ENCODE measurements around the gene SLC9C1.

SLC9C1 gene

DNA sequence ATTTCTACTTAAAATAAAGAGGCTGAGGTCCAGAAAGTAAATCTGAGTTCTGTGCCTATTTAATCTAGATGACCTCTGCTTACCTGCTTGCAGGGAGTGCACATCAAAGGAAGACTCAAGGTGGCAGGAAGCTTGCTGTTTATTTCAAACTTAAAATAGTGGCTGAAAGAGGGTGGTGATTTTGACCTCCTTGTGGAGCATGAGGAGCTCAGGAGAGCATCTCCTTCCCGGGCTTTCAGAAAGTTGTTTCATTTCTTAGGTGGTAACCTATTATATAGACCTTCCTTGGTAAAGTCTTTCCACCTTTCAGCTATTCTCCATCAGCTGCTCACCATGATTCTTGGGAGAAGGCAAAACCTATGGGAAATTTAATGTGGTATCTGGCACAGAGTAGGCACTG lies 161.5 kb downstream of the SLC9C1 start:
- H3K79me2 ChIP-seq (ENCODE audit: control insufficient read depth, low read length) = peaks cover 80% of the 10 kb centered on the region
- H3F3A ChIP-seq (ENCODE audit: control insufficient read depth, insufficient read depth) = peaks cover 81% of the 10 kb centered on the region
- H3K4me2 ChIP-seq (ENCODE audit: low read length) = peak overlapping the region; percentile 97
- no peak for TF ChIP-seq EZH2phosphoT487 (IDR thresholded peaks at IDR 0.05; ENCODE audit: borderline replicate concordance, low read length)
- TF ChIP-seq, protein P1, sequence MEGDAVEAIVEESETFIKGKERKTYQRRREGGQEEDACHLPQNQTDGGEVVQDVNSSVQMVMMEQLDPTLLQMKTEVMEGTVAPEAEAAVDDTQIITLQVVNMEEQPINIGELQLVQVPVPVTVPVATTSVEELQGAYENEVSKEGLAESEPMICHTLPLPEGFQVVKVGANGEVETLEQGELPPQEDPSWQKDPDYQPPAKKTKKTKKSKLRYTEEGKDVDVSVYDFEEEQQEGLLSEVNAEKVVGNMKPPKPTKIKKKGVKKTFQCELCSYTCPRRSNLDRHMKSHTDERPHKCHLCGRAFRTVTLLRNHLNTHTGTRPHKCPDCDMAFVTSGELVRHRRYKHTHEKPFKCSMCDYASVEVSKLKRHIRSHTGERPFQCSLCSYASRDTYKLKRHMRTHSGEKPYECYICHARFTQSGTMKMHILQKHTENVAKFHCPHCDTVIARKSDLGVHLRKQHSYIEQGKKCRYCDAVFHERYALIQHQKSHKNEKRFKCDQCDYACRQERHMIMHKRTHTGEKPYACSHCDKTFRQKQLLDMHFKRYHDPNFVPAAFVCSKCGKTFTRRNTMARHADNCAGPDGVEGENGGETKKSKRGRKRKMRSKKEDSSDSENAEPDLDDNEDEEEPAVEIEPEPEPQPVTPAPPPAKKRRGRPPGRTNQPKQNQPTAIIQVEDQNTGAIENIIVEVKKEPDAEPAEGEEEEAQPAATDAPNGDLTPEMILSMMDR (IDR thresholded peaks at IDR 0.05; ENCODE audit: low read depth, low read length, poor library complexity, severe bottlenecking) = no peak
- peak overlapping the region; percentile 93 for H3K4me3 ChIP-seq (ENCODE audit: low read length)
- peaks cover 76% of the 10 kb centered on the region for H3K4me1 ChIP-seq (ENCODE audit: control insufficient read depth, low read length)
- H3K27ac ChIP-seq (ENCODE audit: low read depth, low read length) = peak overlapping the region; percentile 99
- H4K20me1 ChIP-seq (ENCODE audit: control insufficient read depth, insufficient read depth, low read depth, low read length) = no peaks in the 10 kb centered on the region
- H3K27me3 ChIP-seq (ENCODE audit: control insufficient read depth, low read length) = no peaks in the 10 kb centered on the region
- H3K9me3 ChIP-seq (ENCODE audit: control insufficient read depth, insufficient read depth, low read length) = no peaks in the 10 kb centered on the region
- peaks cover 54% of the 10 kb centered on the region for H3K36me3 ChIP-seq (ENCODE audit: control insufficient read depth, low read length)
- no peaks in the 10 kb centered on the region for H3K9me2 ChIP-seq (replicated peaks; ENCODE audit: control insufficient read depth, low read length)

DNA sequence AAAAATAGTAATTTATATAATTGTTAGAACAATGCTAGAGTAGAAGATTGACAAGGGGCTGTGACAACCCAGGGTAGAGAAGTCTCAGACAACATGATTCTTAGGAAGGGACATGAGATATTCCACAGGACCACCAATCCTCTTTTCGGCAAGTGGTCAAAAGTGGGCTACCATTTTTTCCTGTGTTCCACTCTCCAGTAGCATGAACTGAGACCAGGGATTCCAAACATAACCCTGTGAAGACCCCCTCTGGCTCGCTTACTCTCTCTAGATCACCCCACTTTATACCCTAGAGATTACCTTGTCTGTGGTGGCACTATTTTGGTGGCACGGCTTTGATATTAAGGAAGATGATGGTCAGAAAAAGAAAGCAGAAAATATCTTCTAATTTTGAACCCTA lies 161.9 kb downstream of the SLC9C1 start:
- Histone ChIP-seq H3K4me3 (ENCODE audit: low read length) (peak overlapping the region; percentile 93), H3K4me2 (ENCODE audit: low read length) (peak overlapping the region; percentile 97), H3F3A (ENCODE audit: control insufficient read depth, insufficient read depth) (peaks cover 84% of the 10 kb centered on the region), H3K4me1 (ENCODE audit: control insufficient read depth, low read length) (peaks cover 76% of the 10 kb centered on the region), H3K9me3 (ENCODE audit: control insufficient read depth, insufficient read depth, low read length) (no peaks in the 10 kb centered on the region), H3K27me3 (ENCODE audit: control insufficient read depth, low read length) (no peaks in the 10 kb centered on the region), H3K36me3 (ENCODE audit: control insufficient read depth, low read length) (peaks cover 58% of the 10 kb centered on the region), H4K20me1 (ENCODE audit: control insufficient read depth, insufficient read depth, low read depth, low read length) (no peaks in the 10 kb centered on the region), H3K9me2 (replicated peaks; ENCODE audit: control insufficient read depth, low read length) (no peaks in the 10 kb centered on the region), H3K27ac (ENCODE audit: low read depth, low read length) (peak overlapping the region; percentile 99), H3K79me2 (ENCODE audit: control insufficient read depth, low read length) (peaks cover 84% of the 10 kb centered on the region)
- TF ChIP-seq, protein P1 (IDR thresholded peaks at IDR 0.05; ENCODE audit: low read depth, low read length, poor library complexity, severe bottlenecking) = no peak
- no peak for TF ChIP-seq EZH2phosphoT487 (IDR thresholded peaks at IDR 0.05; ENCODE audit: borderline replicate concordance, low read length)

DNA sequence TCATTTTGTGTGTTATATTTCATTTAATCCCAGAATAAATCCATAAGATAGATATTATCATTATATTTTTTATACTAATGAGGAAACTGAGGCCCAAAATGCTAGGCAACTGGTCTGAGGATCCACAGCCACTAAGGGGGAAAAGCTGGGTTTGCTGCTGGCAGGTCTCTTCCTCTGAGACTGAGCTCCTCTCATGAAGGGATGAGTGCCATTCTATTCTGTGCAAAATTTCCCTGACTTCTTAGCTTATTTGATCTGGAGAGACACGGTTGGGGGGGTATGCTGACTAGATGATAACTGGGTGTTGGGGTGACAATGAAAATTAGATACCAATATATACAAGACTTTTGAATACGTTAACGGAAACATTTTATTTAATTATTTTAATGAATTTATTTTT lies 162.9 kb downstream of the SLC9C1 start:
- no peaks in the 10 kb centered on the region for H3K9me3 ChIP-seq (ENCODE audit: control insufficient read depth, insufficient read depth, low read length)
- peaks cover 76% of the 10 kb centered on the region for H3K4me1 ChIP-seq (ENCODE audit: control insufficient read depth, low read length)
- no peaks in the 10 kb centered on the region for H4K20me1 ChIP-seq (ENCODE audit: control insufficient read depth, insufficient read depth, low read depth, low read length)
- H3K27ac ChIP-seq (ENCODE audit: low read depth, low read length) = peak overlapping the region; percentile 99
- H3K9me2 ChIP-seq (replicated peaks; ENCODE audit: control insufficient read depth, low read length) = no peaks in the 10 kb centered on the region
- no peaks in the 10 kb centered on the region for H3K27me3 ChIP-seq (ENCODE audit: control insufficient read depth, low read length)
- H3F3A ChIP-seq (ENCODE audit: control insufficient read depth, insufficient read depth) = peaks cover 88% of the 10 kb centered on the region
- no peak for TF ChIP-seq EZH2phosphoT487 (IDR thresholded peaks at IDR 0.05; ENCODE audit: borderline replicate concordance, low read length)
- peak overlapping the region; percentile 93 for H3K4me3 ChIP-seq (ENCODE audit: low read length)
- H3K36me3 ChIP-seq (ENCODE audit: control insufficient read depth, low read length) = peaks cover 68% of the 10 kb centered on the region
- peaks cover 94% of the 10 kb centered on the region for H3K79me2 ChIP-seq (ENCODE audit: control insufficient read depth, low read length)
- peak overlapping the region; percentile 97 for H3K4me2 ChIP-seq (ENCODE audit: low read length)

DNA sequence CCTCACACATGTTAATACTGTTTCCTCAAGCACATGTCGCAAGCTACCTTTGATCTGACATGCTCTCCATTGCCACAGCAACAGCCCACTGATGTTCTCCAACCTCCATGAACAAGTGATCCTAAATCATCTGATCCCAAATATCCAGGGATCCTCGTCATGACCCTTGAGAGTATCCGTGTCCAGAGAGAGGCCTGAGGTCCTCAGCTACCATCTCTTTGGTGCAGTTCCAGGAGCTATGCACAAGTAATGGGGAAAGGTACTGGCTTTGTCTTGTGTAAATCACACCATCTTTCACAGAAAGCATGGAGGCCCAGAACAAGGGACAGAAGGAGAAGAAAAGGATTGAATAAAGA lies 163.4 kb downstream of the SLC9C1 start:
- H3K4me3 ChIP-seq (ENCODE audit: low read length) = peak overlapping the region; percentile 93

More for the DNA sequence above, 163.4 kb downstream of the SLC9C1 start:
- H4K20me1 ChIP-seq (ENCODE audit: control insufficient read depth, insufficient read depth, low read depth, low read length) = no peaks in the 10 kb centered on the region
- no peaks in the 10 kb centered on the region for H3K9me3 ChIP-seq (ENCODE audit: control insufficient read depth, insufficient read depth, low read length)
- peaks cover 73% of the 10 kb centered on the region for H3K36me3 ChIP-seq (ENCODE audit: control insufficient read depth, low read length)
- H3F3A ChIP-seq (ENCODE audit: control insufficient read depth, insufficient read depth) = peaks cover 88% of the 10 kb centered on the region
- no peaks in the 10 kb centered on the region for H3K27me3 ChIP-seq (ENCODE audit: control insufficient read depth, low read length)
- H3K79me2 ChIP-seq (ENCODE audit: control insufficient read depth, low read length) = peaks cover 96% of the 10 kb centered on the region
- peaks cover 76% of the 10 kb centered on the region for H3K4me1 ChIP-seq (ENCODE audit: control insufficient read depth, low read length)
- peak overlapping the region; percentile 99 for H3K27ac ChIP-seq (ENCODE audit: low read depth, low read length)
- no peaks in the 10 kb centered on the region for H3K9me2 ChIP-seq (replicated peaks; ENCODE audit: control insufficient read depth, low read length)
- TF ChIP-seq, protein P1 (IDR thresholded peaks at IDR 0.05; ENCODE audit: low read depth, low read length, poor library complexity, severe bottlenecking) = no peak
- peak overlapping the region; percentile 97 for H3K4me2 ChIP-seq (ENCODE audit: low read length)

All from DOHH2 (cell line).